SIG-M5 (cell line): ENCODE results near the gene TIGD3.

Experiments
- DNase-seq: peaks from one replicate; lab custom pipeline; 2025; lab: John Stamatoyannopoulos, UW

TIGD3 gene

DNA sequence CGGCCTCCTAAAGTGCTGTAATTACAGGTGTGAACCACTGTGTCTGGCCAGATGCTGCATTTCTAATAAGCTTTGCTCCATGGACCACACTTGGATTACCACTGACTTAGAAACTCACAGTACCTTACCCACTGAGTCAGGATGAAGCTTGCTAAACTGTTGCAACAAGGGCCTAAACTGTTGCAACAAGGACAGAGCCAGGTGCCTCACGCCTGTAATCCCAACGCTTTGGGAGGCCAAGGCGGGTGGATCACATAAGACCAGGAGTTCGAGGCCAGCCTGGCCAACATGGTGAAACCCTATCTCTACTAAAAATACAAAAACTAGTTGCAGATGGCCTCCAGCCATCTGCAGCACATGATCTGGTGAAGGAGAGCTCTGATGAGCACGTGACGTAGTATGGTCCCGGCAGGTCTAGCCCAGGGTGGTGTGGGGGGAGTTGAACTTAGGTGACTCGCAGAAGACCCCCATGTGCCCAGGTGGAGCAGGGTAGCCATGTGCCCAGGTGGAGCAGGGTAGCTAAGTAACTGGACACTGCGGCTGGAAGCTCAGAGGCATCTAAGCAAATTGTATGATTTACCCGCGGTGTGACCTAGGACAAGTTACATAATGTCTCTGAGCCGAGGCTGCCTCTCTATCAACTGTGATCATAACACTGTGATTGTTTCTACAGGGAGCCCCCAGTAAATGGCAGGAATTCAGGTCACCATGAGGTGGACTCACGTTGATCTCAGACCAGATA lies 19.5 kb downstream of the TIGD3 start:
- no peak for DNase-seq

- DNase-seq, result no peak
These were observed 20.5 kb downstream of the TIGD3 start for GRCh38 chr11:65375012-65375411.

DNA sequence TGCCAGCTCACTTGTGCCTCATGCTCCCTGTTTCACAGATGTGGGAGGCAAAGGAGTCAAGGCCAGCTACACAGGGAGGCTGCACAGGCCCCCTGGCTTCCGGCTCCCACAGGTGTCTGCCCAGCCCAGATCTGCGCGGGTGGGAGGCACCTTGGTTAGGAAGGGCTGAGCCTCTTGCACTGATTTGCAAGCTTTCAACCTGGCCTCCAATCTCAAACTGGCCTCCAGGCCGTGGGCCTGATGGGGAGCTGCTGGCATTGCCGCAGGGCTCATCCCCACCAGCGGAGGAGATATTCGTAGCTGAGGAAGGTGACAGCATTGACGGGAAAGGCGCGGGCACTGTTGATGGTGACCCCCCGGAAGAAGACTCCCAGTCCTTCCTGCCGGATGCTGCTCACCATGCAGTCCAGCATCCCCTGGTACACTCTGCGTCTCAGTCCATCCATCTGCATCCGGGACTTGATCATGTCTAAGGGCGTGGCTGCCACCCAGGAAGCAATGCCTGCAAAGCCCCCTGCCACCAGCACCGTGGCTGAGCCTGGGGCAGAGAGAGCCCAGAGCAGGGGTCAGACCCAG lies 21.7 kb downstream of the TIGD3 start:
- no peak for DNase-seq

- DNase-seq, result no peak
These were observed 22.5 kb downstream of the TIGD3 start for GRCh38 chr11:65377036-65377435.

DNA sequence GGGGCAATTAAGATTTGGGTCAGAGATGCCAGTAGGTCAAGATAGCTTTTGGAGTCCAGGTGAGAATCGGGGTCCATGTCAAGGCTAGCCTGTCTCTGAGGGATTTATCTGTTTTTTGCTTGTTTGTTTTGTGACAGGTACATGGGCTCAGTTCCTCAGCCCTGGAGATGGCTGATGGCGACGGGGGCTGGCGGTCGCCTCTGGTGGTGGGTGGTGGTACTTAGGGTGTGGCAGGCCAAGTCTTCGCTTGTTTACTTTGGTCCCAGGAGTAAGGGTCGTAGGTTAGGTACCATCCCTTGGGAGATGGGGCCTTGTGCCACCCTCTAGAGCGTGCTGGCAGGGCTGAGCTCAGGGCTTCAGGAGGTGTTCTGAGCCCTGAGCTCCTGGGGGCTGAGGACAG lies 23.2 kb downstream of the TIGD3 start:
- DNase-seq, result no peak

DNA sequence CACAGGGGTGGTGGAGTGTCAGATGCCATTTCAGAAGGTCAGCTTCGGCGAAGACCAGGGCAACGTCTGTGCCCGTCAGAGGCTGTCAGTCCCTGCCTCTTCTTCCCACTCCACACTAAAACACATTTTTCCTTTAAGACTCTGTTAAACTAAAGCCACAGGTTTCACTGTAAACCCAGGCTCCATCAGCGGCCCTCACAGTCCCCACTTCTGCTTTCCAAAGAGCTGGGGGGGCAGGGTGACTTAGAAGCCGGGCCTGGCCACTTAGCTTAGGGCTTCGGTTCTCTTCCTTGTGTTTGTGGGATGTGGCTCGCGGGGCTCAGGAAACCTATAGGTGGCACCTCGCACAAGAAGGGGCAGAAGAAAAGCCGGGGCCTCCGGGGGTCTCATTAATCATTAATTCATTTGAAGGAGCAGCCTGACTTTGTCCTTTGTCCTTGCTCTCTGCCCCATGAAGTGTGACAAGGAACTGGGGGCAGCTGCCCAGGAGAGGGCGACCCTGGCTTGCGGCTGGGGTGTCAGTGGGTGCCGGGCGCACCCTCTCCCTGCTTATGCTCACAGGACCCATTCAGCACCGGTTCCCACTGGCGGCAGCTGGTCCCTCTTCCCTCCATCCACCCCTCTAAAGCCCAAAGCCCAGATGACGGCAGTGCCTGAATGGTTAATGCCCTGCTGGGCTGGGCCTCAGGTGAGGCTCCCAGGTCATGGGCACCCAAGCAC lies 23.8 kb downstream of the TIGD3 start:
- DNase-seq, result peak; percentile 40

GRCh38 chr11:65378928-65379638 lies 24.5 kb downstream of the TIGD3 start:
- no peak for DNase-seq

GRCh38 chr11:65379698-65380459 lies 25.3 kb downstream of the TIGD3 start:
- DNase-seq, result no peak

DNA sequence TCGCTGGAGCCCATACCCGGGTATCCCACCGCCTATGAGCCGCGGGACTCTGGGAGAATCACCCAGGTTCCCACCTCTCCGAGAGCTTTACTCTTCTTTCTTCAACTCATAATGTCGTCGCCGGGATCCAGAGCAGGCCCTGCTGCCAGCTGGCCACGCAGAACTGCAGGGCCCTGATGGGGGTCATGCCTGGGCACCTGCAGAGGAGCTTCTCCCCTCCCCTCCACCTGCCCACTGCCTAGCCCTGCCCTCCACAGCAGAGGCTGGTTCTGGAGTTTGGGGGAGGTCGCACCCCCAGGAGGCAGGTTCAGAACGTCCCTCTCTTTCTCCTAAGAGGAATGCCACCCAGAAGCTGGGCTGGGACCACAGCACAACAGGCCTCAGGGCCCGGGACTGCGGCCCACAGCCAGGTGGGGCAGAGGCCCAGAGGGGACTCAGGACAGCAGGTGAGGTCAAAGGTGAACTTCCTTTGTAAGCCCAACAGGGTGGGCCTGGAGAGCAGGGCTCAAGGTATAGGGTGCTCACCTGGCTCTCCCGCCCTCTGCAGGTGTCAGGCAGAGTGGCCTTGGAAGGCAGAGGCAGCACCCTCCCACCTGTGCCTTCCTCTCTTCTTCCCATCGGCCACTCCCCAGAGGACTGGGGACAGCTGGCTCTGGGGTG lies 26.0 kb downstream of the TIGD3 start:
- no peak for DNase-seq

DNA sequence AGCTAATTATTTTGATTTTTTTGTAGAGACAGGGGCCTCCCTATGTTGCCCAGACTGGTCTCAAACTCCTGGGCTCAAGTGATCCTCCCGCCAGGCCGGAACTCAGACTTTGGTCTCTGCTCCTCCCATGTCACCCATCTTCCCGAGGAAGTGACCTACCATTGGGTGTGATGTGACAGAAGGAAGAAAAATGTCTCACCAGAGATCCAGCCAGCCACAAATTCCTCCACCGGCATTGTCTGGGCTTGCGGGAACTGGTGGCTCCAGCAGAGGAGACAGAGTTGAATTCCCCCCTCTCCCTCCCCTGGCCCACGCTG lies 27.1 kb downstream of the TIGD3 start:
- DNase-seq, result no peak

DNA sequence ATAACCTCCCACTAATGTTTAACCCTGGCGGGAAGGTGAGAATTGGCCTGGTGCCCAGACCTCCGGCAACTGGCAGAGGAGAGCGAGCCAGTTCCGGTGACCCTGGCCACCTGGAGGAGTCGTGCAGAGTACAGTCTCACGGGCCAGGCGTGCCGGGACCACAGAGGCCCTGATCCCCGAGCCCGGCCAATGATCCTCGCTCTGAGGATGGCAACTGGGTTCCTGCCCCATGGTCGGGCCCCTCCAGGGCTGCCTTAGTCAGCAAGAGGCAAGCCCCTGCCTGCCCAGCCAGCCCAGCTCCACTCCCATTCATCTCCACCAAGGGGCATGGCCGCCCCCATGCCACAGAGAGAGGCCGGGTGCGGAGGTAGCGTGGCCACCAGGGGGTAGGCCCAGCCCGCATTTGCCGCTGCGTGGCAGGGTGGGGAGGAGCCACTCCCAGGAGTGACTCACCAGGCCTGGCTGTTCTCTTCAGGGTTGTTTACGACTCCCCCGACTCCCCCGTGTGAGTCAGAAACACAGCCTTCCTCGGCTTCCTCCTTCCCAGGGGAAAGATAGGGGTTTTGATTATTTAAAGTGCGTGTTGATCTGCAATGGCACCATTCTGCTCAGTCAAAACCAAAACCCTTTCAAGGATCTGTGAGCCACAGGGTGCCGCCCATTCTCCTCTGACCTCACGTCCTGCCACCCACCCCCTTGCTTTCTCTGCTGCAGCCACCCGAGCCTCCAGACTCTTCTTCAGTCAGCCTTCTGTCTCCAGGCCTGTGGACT lies 27.7 kb downstream of the TIGD3 start, which contains the start of gene SLC25A45:
SLC25A45 (minus strand) TSS at position 614 of the 771 bp plus-strand sequence. CDS start 695 bp downstream, outside the sequence.
- peak; percentile 43 for DNase-seq

DNA sequence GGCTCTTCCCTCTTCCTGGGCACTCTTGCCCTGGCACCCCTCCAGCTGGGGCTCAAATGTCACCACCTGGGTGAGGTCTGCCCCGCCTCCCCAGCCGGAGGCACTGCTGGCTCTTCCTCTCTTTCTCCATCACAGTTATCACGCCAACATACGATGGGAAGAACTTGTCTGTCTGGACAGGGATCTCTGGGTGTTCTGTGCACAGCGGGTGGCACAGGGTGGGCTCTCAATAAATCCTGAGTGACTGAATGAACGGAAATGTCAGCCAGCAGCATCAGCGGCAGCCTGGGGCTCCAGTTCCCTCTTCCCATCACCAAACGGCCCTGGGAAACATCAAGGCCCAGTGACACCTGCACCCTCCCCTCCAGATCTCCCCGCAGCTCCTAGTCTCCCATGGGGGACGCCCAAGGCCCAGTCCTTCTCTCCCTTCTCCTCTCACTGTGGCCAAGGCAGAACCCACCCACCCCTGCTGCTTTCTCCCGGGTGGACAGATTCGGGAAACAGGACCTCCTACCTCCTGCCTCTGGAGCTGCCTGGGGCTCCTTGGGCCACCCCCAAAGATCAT lies 28.3 kb downstream of the TIGD3 start:
- DNase-seq, result no peak

DNA sequence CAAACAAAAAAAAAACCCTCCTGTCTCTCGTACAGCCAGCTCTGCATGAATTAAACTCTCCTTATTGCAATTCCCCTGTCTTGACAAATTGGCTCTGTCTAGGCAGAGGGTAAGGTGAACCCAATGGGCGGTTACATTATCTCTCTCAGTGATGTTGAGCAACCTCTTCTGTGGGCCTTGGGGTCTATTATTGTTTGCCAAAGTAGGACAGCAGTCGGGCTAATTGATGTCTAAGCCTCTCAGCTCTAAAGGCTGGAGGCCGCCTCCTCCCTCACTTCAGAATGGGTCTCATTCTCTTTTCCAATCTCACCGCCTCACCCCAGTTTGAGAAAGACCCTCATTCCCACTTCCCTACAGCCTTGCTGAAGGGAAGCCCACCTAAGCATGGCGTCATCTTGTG lies 29.2 kb downstream of the TIGD3 start:
- no peak for DNase-seq

DNA sequence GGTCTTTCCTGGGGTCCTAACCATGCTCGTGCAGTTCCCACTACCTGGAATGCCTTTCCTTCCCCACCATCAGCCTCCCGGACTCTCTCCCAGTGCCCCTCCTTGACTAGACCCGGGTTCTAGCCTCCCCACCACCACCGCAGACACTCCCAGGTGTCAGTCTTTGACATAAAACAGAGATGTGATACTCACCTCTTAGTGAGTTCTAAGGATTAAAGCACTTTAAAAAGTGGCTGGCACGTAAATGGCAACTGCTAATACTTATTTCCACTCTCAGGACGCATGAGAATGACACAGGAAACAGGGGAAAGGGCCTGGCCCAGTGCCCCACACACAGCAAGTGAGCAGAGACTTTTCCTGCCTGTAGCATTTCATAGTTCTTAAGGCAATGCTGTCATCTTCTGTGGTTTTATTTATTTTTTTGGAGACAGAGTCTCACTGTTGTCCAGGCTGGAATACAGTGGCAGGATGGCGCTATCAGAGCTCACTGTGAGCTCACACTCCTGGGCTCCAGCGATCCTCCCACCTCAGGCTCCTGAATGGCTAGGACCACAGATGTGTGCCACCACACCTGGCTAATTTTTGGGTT lies 29.8 kb downstream of the TIGD3 start:
- no peak for DNase-seq

DNA sequence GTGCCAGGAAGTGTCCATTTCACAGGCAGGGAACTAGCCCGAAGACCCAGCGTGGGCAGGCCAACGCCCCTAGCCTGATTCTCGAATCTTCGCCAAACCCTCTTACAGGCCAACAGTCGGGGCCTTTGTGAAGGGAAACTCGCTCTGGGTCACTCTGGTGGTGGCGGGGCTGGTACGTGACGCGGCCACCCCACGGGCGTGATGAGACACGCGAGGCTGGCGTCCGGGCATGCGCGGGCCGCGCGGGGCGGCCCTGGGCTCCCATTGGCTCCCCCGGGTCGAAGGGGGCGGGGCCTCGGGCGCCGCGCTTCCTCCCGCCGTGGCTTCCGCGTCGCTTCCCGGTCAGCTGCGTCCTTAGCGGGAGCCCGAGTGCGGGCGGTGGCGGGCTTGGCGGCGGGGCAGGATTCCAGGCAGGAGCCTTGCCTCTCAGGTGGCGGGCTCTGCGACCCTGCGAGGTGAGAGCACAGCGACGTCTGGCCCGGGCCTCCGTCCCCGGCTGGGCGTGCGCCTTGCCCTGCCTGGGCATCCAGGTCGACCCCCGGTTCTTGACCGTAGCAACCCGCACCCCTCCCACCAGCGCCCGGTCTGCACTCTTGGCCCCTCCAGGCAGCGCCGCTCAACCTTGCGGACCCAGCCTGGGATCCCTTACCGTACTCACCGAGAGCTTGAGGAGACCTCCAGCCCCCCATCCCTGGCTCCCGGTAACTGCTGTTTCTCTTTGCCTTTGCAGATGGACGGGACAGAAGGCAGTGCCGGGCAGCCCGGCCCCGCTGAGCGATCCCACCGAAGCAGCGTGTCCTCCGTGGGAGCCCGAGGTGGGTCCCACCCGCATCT lies 32.0 kb downstream of the TIGD3 start, which contains the start of gene FRMD8:
FRMD8 (plus strand) TSS at position 331 of the 834 bp plus-strand sequence; CDS start at position 731, 400 bp downstream.
- no peak for DNase-seq

DNA sequence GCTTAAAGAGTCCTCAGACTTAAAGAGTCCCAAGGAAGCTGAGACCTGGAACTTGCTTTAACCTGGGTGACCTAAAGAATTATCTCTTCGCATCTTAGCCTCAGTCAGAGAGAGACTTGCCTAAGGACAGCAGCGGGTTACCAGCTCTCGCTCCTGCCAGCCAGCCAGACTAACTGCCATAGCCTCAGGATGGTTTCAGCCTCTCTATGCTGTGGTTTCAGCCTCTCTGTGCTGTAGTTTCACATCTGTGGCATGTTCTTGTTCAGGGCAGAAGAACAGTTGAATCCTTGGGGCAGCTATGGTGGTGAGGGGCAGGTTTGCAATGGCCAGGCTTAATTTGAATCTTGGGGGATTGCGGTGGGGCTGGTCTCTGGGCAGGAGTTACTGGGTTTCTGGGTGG lies 34.2 kb downstream of the TIGD3 start:
- DNase-seq, result no peak

GRCh38 chr11:65389294-65389980 lies 34.9 kb downstream of the TIGD3 start:
- DNase-seq, result no peak
